ENCODE data around the gene BUB1B.

The BUB1B gene

DNA sequence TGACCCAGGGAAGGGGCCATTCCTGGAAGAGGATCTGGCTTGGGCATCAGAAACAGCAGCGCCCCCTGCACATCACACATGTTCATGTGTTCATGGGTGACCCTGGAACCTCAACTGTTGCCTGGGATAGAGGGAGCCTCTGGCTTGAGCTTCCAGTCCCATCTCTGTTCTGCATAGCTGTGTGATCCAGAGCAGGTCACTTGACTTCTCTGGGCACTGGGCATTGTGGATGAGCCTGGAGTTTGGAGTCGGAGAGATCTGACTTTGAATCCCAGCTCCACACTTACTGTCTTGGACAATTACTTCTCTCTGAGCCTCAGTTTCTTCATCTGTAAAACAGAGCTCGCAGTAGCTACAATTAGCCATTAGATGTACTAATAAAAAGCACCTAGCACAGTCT, 93.6 kb downstream of the BUB1B start:
- no peak for DNase-seq (ENCODE audit: low read depth, low spot score)

DNA sequence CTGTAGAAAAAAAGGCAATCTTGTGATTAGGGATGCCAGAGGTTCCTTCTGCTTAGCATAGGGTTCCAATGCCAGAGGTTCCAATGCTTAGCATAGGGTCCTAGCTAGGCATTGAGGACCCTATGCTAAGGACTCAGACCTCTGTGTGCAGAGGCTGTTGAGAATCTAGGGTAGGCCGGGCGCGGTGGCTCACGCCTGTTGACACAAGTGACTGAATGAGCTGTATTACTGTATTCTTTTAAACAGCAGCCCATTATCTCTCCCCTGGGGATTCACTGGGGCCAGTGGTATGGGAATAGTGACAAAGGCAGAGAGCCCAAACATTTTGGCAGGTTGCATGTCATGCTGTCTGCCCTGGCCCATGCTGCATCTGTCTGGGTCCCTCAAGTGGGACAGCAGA, 94.2 kb downstream of the BUB1B start:
- DNase-seq (ENCODE audit: low read depth, low spot score), result no peak

DNA sequence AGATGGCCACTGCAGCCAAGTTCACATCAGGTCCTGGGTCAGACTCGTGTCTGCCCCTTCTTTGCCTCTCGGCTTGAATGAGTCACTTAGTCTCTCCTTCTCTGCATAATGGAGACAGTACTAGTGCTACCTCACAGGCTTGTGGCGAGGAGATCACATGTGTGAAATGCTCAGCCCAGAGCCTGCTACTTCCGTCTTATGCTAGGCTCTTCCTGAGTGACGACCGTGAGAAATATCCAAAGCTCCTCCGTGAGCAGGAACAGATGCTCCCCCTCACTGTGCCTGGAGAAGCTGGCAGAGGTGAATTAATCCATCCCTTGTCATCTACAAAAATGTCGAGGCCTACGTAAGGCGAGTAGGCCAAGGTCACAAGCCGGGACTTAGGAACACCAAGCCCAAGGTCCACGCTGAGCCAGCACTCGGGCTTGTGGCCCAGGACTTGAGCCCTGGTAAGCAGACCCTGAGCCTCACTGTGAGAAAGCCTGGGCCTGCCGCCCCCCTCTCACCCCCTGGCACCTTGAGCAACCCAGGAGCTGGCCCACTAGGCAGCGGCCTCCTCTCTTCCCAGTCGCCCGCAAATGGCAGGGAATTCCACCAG, 95.9 kb downstream of the BUB1B start:
- no peak for DNase-seq (ENCODE audit: low read depth, low spot score)

DNA sequence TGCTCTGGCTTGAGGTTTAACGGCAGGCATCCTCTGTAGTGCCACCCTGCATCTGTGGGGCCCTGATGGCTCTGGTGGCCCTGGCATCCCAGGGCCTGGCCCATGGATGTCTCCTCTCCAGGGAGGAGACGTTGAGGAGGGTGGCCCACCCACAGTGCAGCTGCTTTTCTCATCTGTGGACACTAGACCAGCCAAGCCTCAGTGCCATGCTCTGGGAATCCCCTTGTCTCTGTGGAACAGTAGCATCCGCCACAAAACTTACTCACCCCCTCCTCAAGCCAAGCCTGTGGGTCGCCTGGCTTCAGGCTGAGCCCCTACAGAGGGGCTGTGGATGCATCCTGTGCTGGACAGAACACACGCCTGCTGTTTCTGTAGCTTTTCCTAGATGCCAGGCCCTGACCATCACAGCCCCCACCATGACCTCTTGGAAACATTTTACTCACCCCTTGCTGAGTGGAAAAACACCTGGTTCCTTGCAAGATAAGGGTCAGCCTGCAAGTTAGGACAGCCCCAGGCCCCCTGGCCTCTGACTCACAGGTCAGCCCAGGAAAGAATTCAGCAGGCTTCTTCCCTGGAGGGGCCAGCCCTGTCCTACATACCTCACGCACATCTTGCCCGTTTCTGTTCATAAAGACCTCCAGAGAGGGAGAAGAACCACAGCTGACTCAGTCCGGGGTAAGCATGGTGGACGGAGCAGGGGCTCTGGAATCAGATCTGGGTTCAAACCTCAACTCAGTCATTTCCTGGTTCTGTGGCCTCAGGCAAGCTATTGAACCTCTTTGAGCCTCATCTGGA, 97.0 kb downstream of the BUB1B start:
- no peak for DNase-seq (ENCODE audit: low read depth, low spot score)

DNA sequence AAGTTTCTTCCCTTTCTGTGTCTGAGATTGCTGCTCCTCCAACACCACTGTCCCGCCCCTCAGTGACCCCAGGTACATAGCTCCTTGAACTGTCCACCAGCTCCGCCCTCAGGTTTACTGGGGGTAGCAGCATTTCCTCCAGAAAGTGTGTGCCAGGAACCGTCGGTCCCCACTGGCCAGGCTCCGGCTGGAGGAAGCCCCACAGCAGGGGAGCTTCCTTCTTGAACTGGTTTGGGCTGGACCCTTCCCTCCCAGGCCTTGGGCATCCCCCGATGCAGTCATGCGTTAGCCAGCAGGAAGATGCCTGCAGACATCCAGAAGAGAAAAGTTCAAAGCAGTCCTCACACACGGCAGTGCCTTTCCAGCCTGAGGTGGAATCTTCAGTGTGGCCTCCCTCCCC, 97.7 kb downstream of the BUB1B start:
- DNase-seq (ENCODE audit: low read depth, low spot score), result no peak

DNA sequence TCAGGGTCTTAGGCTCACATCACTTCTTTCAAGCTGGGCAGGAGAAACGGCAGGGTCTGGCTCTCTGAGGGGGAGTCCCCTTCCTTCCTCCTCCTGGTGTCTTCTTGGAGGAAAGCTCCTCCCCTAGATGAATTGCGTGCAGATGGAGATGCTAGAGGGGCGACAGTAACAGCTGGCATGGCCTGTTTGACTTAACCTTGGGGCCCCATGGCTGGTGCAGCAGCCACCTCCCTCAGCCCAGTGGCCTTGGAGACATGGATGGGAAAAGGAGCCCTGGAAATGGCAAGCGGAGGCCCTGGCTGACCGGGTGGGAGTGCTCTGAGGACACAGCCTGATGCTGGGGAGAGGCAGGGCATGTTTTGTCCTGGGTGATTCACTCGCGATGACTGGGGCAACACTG, 98.2 kb downstream of the BUB1B start:
- DNase-seq (ENCODE audit: low read depth, low spot score), result no peak

DNA sequence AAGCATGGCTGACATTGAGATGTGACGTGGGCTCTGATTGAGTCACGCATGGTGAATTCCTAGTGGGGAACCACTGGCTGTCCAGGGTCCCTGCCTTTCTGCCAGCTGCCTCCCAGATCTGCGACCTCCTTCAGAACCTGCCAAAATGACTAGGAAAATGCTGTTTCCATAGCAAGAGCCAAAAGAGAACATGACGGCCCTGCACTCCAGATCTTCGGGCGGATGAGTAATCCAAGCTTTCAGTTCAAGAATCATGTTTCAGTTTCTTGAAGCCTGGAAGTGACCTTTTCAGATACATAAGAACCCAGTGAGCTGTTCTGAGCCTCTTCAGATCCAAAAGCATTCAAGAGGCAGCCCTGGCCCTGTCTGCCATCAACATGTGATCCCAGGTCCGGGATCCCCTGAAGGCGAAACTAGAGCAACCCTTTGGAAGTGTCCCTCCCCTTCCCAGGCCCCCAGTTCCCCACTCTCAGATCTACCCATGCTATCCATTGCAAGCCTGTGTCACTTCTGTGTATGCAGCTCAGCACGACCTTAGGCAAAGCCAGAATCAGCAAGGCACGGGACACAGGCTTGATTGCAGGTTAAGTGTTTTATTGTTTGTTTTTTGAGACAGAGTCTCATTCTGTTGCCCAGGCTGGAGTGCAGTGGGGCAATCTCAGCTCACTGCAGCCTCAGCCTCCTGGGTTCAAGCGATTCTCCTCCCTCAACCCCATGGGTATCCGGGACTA, 102.3 kb downstream of the BUB1B start:
- DNase-seq (ENCODE audit: low read depth, low spot score), result no peak

DNA sequence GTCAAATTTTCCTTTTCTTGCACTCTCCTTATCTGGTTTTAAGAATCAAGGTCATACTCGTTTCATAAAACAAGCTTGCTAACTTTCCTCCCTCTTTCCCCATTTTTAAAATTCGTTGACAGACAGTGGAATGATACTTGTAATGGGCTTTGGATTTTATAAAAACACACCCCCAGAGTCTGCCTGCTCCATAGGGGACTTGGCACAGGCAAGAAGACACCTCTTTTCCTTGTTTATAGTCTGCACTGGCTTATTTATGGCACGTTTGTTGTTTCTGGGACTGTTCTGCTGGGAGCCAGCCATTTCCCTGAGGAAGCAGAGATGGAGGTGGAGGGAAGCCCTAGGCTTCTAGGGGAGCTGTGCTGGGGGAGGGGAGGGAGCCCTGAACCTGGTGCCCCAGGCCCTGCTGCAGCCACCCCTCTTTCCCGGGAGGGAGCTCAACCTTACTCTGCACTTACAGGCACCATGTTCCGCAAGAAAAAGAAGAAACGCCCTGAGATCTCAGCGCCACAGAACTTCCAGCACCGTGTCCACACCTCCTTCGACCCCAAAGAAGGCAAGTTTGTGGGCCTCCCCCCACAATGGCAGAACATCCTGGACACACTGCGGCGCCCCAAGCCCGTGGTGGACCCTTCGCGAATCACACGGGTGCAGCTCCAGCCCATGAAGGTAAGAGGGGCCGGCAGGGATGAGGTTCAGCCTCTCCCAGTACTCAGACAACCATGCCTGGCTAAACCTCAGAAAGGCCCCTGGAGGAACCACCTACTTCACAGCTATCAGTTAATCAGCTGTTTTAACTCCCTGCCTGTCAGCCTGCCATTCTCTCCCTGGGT, 103.7 kb downstream of the BUB1B start:
- no peak for DNase-seq (ENCODE audit: low read depth, low spot score)

DNA sequence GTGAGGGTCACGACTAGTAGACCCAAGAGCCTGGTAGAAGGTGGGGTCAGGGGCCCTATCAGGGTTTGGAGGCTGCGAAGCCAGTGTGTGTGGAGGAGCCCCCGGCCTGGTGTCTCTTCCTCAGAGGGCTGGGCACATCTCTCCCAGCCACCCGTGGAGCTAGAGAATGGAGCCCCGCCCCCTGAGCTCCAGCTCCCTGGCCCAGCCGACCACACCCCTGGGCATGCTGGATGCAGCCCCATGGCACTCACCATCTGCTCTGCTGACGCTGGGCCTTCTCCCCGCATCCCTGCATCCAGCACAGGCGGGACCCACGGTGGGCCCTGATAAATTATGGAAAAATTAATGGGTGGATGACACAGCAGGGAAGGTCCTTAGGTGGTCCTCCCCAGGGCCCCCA, 104.5 kb downstream of the BUB1B start:
- DNase-seq (ENCODE audit: low read depth, low spot score), result no peak

DNA sequence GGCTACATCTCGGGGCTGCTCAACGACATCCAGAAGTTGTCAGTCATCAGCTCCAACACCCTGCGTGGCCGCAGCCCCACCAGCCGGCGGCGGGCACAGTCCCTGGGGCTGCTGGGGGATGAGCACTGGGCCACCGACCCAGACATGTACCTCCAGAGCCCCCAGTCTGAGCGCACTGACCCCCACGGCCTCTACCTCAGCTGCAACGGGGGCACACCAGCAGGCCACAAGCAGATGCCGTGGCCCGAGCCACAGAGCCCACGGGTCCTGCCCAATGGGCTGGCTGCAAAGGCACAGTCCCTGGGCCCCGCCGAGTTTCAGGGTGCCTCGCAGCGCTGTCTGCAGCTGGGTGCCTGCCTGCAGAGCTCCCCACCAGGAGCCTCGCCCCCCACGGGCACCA, 105.0 kb downstream of the BUB1B start:
- DNase-seq (ENCODE audit: low read depth, low spot score), result no peak

DNA sequence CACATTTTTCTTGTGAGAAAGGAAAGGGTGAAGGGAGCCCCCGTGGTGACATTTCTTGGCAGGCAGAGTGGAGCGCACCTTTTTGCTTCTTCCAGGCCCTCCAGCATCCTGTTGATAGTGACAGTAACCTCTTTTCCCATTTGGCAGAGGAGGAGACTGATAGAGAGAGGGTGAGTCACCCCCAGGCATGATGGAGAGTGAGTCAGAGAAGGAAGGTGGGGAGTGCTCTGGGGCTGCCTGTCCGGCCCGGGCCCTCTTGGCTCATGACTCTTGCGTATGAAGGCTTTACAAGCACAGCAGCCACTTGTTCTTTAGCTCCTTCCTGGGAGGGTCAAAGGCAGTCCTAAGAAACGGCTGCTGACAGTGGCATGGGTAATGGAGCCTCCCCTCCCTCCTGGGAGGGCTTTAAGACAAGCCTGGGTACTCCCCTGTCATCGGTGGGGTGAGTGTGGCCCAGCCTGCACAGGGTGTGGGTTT, 106.0 kb downstream of the BUB1B start:
- no peak for DNase-seq (ENCODE audit: low read depth, low spot score)

DNA sequence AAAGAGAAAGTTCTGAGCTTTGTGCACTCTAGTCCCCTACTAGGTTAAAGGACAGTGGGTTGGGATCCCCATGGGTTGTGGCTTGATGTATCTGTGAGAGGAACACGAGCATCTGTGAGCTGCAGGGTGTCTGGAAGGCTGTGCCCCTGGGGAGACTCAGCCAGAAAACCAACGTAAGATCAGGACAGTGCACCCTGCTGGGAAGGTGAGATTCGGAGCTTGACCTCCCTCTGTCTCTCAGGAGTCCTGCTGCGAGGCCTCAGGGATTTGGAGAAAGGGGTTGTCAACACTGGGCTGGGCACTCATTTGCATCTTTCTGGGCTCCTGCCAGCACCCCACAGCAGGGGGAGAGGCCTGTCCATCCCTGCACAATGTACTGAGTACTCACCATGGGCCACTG, 106.8 kb downstream of the BUB1B start:
- no peak for DNase-seq (ENCODE audit: low read depth, low spot score)

DNA sequence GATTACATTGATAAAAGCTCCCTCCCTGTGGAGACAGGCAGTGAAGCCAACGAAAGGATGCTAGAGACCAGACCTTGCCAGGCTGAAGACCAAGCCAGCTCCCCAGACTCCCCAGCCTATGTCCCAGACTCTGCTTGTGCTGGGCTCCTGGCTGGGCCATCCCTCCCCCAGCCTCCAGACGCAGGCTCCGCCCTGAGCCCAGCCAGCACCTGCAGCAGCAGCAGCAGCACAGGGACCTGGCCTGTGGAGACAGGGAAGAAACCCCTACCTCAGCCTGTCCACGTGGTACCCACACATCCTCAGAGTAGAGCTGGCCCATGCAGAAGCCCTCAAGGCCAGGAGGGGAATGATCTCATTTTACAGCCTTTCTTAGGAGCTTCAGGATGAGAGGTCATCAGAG, 108.7 kb downstream of the BUB1B start:
- DNase-seq (ENCODE audit: low read depth, low spot score), result no peak

DNA sequence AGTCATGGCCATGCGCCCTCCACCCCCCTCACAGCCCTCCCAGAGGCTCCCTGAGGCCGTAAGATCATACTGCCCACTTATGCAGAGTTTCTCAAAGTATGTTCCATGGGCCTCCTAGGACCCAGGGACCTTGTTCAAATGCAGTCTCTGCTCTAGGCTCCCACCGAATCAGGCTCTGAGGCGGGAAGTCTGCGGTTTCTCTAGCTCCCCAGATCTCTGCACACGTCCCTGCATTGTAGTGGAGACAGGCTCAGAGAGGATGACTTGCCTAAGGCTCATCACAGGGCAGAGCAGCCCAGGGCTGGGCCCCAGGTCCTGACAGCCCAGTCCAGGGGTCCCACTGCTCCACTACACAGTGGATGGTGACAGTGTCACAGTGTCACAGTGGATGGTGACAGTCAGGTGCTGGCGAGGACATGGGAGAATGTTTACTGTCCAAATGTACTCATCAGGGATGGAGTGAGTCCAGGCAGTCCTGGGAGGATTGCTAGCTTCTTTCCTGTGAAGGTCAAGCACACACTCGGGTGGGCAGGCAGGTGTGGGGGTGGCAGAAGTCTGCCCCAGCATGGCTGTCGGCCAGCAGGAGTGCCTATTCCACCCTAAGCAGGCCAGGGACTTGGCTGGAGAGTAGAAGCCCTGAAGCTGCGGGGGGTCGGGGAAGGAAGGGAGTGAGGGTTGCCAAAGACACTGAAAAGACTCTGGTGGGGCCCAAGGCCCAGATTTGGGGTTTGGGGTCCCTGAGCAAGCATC, 109.6 kb downstream of the BUB1B start:
- DNase-seq (ENCODE audit: low read depth, low spot score), result no peak
